ENCODE measurements around the gene GALNT7.

The GALNT7 gene

GRCh38 chr4:173288698-173289352, 120.2 kb downstream of the GALNT7 start:
- no peak for DNase-seq (ENCODE audit: low read depth in 3 of 3, low spot score in 1 of 3)

DNA sequence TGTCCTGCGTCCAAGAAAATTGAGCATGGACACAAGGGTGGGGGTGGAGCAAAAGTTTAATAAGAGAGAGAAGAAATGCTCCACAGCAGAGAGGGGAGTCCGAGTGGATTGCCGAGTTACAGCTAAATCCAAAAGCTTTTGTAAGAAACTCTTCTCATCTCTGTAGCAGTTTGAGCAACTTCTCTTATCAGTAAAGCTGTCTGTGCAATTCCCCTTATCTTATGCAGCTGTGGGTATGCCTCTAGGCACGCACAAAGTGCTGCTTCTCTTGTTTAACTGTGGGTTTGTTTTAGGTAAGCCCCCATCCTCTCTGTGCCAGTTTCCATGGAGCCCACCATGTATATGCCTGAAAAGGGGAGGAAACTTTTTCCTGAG, 120.7 kb downstream of the GALNT7 start:
- DNase-seq (ENCODE audit: low read depth in 3 of 3, low spot score in 1 of 3) = no peak

DNA sequence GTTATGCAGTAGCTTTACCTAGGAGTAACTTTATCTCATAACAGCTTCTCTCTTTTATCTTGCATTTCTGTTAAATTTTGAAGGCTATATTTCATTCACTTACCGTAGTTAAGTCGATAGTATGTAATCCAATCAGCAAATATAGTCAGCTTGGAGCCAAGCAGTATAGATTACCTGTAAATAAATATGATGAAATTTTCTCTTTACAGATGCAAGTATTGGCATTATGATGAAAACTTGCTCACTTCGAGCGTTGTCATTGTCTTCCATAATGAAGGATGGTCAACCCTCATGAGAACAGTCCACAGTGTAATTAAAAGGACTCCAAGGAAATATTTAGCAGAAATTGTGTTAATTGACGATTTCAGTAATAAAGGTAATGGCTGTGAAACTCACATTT, 123.3 kb downstream of the GALNT7 start:
- DNase-seq (ENCODE audit: low read depth in 3 of 3, low spot score in 1 of 3) = no peak

DNA sequence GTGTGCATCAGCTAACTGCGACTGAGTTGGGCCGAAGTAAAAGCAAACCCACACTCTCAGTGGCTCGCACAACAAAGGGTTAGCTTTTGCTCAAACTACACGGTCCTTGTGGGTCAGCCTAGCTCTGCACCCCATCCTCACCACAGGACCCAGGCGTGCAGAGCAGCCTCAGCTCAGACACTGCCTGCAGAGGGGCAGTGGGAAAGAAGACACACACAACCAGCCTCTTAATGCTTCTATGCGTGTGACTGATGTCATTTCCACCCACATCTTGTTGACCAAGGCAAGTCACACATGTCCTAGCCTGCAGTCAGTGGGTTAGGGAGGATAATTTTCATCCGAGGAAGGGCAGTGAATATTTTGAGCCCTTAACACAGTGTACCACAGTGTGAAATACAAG, 125.1 kb downstream of the GALNT7 start:
- no peak for DNase-seq (ENCODE audit: low read depth in 3 of 3, low spot score in 1 of 3)

- DNase-seq (ENCODE audit: low read depth in 3 of 3, low spot score in 1 of 3) = no peak
Observed at GRCh38 chr4:173294444-173294843, 125.8 kb downstream of the GALNT7 start.

DNA sequence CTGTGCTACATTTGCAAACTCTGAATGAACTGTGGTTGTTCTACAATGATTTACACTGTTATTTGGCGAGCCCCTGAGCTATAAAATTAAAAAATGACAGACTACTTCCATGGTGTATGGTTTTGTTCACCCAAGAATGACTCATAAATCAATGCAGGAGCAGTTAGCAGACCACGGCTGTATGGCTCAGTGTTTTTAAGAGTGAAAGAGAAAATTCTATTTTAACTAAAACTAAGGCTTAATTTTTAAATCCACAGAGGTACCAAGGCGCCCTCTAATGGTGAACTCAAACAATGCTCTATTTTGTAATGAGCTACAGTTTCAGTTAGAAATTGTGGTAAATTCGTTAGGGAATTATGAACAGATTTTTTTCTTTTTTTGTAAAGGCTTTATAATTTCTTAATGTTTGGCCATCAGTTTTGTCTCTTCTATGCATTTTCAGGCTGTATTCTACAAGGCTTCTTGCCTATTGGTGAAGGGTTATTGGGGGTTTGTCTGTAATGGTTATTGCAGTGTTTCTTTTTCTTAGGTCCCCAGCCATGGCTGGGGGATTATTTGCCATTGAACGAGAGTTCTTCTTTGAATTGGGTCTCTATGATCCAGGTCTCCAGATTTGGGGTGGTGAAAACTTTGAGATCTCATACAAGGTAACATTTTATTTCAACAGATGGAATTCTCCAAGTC, 133.0 kb downstream of the GALNT7 start:
- no peak for DNase-seq (ENCODE audit: low read depth in 3 of 3, low spot score in 1 of 3)

DNA sequence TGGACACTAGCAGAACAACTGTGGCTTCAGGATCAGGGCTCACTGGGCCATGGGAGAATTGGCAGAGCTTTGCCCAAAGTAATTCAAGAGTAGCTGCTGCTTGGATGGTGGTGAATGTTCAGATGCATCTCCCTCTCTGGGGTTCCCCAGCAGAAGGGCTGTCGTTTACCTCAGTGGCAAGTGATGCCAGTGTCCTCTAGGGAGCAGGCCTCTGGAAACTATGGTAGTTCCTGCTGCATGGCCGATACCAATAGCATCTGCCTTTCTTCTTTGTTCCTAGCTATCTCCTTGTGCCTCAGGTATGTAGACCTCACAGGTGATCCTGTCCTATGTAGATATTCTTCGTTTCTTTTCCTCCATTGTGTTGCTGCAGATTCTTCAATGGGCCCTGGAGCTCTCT, 139.2 kb downstream of the GALNT7 start:
- DNase-seq (ENCODE audit: low read depth in 3 of 3, low spot score in 1 of 3) = no peak

GRCh38 chr4:173311368-173311767, 142.8 kb downstream of the GALNT7 start:
- DNase-seq (ENCODE audit: low read depth in 3 of 3, low spot score in 1 of 3) = no peak

DNA sequence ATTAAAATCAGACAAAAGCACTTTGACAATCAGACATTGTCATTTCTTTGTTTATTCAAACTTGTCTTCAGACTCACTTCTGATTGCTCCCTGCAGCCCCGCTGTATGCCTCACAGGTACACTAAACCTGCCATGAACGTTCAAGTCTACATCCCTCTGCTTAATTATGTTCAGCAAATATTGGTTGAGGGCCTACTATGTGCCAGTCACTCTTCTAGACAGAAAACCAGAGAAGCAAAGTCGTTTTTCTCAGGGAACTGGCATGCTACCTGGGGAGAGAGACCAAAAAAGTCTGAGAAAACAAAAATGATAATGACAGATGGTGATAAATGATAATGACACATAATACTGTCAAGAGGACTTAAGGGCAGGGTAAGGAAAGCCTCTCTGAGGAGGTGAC, 146.1 kb downstream of the GALNT7 start:
- no peak for DNase-seq (ENCODE audit: low read depth in 3 of 3, low spot score in 1 of 3)

GRCh38 chr4:173316060-173316459, 147.4 kb downstream of the GALNT7 start:
- no peak for DNase-seq (ENCODE audit: low read depth in 3 of 3, low spot score in 1 of 3)

GRCh38 chr4:173317004-173317403, 148.4 kb downstream of the GALNT7 start:
- no peak for DNase-seq (ENCODE audit: low read depth in 3 of 3, low spot score in 1 of 3)

- DNase-seq (ENCODE audit: low read depth in 3 of 3, low spot score in 1 of 3) = no peak
Observed at GRCh38 chr4:173318240-173318639, 149.6 kb downstream of the GALNT7 start.

- no peak for DNase-seq (ENCODE audit: low read depth in 3 of 3, low spot score in 1 of 3)
Observed at GRCh38 chr4:173318648-173319211, 150.1 kb downstream of the GALNT7 start.

GRCh38 chr4:173319696-173320095, 151.1 kb downstream of the GALNT7 start:
- DNase-seq (ENCODE audit: low read depth in 3 of 3, low spot score in 1 of 3) = no peak

GRCh38 chr4:173325007-173325736, 156.6 kb downstream of the GALNT7 start:
- DNase-seq (ENCODE audit: low read depth in 3 of 3, low spot score in 1 of 3) = no peak

DNA sequence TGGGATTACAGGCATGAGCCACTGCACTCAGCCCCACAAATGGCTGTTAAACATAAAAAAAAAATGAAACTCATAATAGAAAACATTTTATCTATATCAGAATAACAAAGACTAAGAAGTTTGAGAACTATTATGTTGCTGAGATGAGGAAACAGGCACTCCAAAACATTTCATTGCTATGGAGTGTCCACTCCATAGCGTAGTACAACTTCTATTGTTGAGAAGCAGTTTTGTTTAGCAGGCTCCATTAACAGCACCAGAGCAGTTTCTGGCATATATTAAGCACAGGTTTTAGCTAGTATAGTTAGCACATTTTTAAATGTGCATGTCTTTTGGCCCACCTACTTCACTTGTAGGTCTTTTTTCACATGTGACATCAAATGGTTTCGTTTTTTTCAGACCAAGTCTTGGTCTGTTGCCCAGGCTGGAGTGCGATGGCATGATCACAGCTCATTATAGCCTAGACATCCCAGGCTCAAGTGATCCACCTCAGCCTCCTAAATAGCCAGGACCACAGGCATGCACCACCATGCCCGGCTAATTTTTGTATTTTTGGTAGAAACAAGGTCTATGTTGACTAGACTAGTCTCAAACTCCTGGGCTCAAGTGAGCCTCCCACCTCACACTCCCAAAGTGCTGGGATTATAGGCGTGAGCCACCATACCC, 159.8 kb downstream of the GALNT7 start:
- DNase-seq (ENCODE audit: low read depth in 3 of 3, low spot score in 1 of 3) = no peak

DNA sequence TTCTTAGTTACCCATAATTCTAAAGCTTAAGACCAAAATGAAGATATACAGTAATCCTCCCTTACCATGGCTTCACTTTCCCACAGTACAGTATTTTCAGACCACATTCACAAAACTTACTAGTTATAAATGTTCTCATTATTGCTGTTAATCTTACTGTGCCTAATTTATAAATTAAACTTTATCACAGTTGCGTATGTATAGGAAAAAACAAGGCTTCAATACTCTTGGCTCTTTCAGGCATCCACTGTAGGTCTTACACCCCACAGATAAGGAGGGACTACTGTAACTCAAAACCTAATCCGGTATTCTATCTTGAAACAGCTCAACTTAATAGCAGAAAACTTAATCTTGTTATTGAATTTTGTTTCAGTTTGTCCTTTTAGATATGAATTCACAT, 162.0 kb downstream of the GALNT7 start:
- no peak for DNase-seq (ENCODE audit: low read depth in 3 of 3, low spot score in 1 of 3)

- DNase-seq (ENCODE audit: low read depth in 3 of 3, low spot score in 1 of 3) = no peak
Observed at GRCh38 chr4:173332021-173332487, 163.4 kb downstream of the GALNT7 start.

DNA sequence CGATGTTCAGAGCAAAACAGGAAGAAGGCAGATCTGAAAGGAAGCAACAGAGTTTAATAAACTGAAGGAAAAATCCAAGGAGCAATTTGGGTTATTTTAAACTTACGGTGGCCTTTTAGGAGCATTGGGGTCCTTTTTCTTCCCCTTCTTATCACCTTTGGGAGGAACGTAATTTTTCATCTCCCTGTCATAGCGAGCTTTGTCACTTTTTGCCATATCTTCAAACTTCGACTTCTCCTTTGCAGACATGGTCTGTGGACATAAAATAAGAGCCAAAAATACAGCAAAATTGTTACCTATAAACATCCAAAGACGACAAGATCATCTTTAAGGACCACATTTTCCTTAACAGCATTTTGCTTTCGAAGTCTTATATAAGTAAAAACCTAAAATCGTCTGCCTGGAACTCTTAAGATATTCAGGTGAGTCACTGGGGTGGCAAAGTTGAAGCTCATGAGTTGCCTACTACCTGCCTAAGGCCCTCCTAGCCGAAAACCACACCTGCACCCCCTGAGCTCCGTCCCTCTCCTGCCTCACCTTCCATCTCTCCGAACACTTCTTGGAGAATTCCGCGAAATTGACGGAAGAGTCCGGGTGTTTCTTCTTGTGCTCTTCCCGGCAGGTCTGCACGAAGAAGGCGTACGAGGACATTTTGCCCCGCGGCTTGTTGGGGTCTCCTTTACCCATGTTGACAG, 164.5 kb downstream of the GALNT7 start:
- DNase-seq (ENCODE audit: low read depth in 3 of 3, low spot score in 1 of 3) = no peak

- DNase-seq (ENCODE audit: low read depth in 3 of 3, low spot score in 1 of 3) = peak in 2 of 3 donors; percentile 11 to 34
Observed at GRCh38 chr4:173333658-173334084, 165.1 kb downstream of the GALNT7 start.

Measured in stimulated activated CD4-positive, alpha-beta T cell treated with anti-CD3 and anti-CD28 coated beads, TNF-alpha, amount 100 ng/mL, for 1 hour (primary cell).